A673 (cell line): Measurements from ENCODE around the gene ARHGAP24. TPM values are rescaled to one million over a fixed set of nuclear protein-coding genes. Genes with fewer than 3 reads are reported as not detected.

Experiments used
- BruUV-seq: library from RNA; stranded (reverse); fragments of 400-500 nt; replicated peaks from 2 replicates; lab custom pipeline; 2021; lab: Mats Ljungman, UMichigan
- CTCF ChIA-PET: fragments of 300-600 bp; sonication (Branson Sonifier 250); formaldehyde crosslinking; loops from one replicate; lab custom pipeline; 2022; ENCODE audit warnings: antibody characterized with exemption; lab: Charles Lee
- POLR2A ChIA-PET: fragments of 300-600 bp; sonication (Branson Sonifier 250); formaldehyde crosslinking; loops from one replicate; lab custom pipeline; 2022; ENCODE audit warnings: antibody characterized with exemption; ENCODE audit not compliant: low non-redundant PET; lab: Charles Lee
- DNase-seq: peaks from one replicate; pipeline ENCODE4 v3.0.0-alpha.2; 2015; ENCODE audit warnings: low spot score
- H3K27ac ChIP-seq: fragments of 200-600 bp; sonication (generic); 2 replicates; pipeline ENCODE4 v1.5.1; 2016; ENCODE audit warnings: mixed run types, low read depth, mild to moderate bottlenecking, mixed read lengths, antibody characterized with exemption, low read length; ENCODE audit not compliant: poor library complexity, severe bottlenecking
- H3K27me3 ChIP-seq: fragments of 200-600 bp; sonication (generic); replicated peaks from 2 replicates; pipeline ENCODE4 v1.6.1; 2017; ENCODE audit warnings: mixed run types, low read depth, mild to moderate bottlenecking, mixed read lengths, antibody characterized with exemption, low read length; ENCODE audit not compliant: insufficient read depth, poor library complexity
- H3K36me3 ChIP-seq: fragments of 200-600 bp; sonication (generic); 2 replicates; pipeline ENCODE4 v1.6.1; 2016; ENCODE audit warnings: mixed run types, mild to moderate bottlenecking, mixed read lengths, antibody characterized with exemption, low read length; ENCODE audit not compliant: insufficient read depth, poor library complexity, severe bottlenecking
- H3K4me1 ChIP-seq: fragments of 200-600 bp; sonication (generic); 2 replicates; pipeline ENCODE4 v1.6.1; 2017; ENCODE audit warnings: mixed run types, mild to moderate bottlenecking, mixed read lengths, antibody characterized with exemption, low read length; ENCODE audit not compliant: insufficient read depth, poor library complexity, severe bottlenecking
- H3K4me3 ChIP-seq: fragments of 200-600 bp; sonication (generic); 2 replicates; pipeline ENCODE4 v1.5.1; 2016; ENCODE audit warnings: low read depth, mixed run types, mild to moderate bottlenecking, mixed read lengths, low read length; ENCODE audit not compliant: poor library complexity, severe bottlenecking
- H3K9me3 ChIP-seq: fragments of 200-600 bp; sonication (generic); 2 replicates; pipeline ENCODE4 v1.6.1; 2016; ENCODE audit warnings: mixed run types, low read depth, mild to moderate bottlenecking, mixed read lengths, antibody characterized with exemption, low read length; ENCODE audit not compliant: poor library complexity, severe bottlenecking
- EZH2 ChIP-seq: fragments of 200-600 bp; sonication (generic); IDR thresholded peaks from 2 replicates; pipeline ENCODE4 v1.6.1; 2017; ENCODE audit warnings: borderline replicate concordance, low read depth, mild to moderate bottlenecking, mixed read lengths, antibody characterized with exemption, low read length; ENCODE audit not compliant: poor library complexity, severe bottlenecking
- intact Hi-C: fragments of 100-400 bp; cut with micrococcal nuclease; formaldehyde crosslinking; loops from one replicate; pipeline ENCODE4 v1.10.0; 2022; ENCODE audit not compliant: unreplicated experiment
- total RNA-seq: library from RNA; stranded (reverse); gene quantifications from 2 replicates; pipeline ENCODE4 v1.2.3, GENCODE V29; 2021
- TF ChIP-seq, protein P1 (sequence below): fragments of 300-800, 200-600 bp; sonication (generic); conservative IDR thresholded peaks from 2 replicates; pipeline ENCODE4 v1.5.1; 2017; ENCODE audit warnings: low read depth, mild to moderate bottlenecking, antibody characterized with exemption, low read length, moderate library complexity, mixed read lengths

ARHGAP24 gene
- total RNA-seq, 1 experiment from 2014 or later, result 5.8 TPM

DNA sequence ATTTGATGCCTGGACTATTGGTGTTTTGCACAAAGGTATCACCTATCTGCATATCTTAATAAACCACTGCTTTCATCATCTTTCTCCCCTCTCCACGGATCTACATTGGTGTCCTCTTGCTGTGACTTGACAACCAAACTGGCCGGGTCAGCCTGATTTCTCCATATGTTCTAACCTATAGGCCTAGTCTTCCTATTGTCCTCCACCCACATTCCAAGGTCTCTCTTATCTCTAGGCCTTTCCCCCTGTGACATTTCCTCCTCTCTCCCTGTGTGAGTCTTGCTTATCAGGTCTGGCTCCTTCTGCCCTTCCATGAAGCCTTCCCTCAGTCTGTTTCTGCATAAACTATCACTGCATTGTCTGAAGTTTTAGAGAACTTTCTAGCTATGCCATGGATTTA, 33.7 kb downstream of the ARHGAP24 start:
- BruUV-seq, result no TSS peak
- intact Hi-C loops, result no loop called here
- ChIA-PET POLR2A (no interaction called here), CTCF (no interaction called here)
- Histone ChIP-seq H3K36me3 (no peaks in the 10 kb centered on the region), H3K27ac (no peak overlapping the region), H3K27me3 (no peaks in the 10 kb centered on the region), H3K4me1 (no peaks in the 10 kb centered on the region), H3K9me3 (no peaks in the 10 kb centered on the region), H3K4me3 (no peak overlapping the region)
- DNase-seq, result no peak
- TF ChIP-seq, protein P1, sequence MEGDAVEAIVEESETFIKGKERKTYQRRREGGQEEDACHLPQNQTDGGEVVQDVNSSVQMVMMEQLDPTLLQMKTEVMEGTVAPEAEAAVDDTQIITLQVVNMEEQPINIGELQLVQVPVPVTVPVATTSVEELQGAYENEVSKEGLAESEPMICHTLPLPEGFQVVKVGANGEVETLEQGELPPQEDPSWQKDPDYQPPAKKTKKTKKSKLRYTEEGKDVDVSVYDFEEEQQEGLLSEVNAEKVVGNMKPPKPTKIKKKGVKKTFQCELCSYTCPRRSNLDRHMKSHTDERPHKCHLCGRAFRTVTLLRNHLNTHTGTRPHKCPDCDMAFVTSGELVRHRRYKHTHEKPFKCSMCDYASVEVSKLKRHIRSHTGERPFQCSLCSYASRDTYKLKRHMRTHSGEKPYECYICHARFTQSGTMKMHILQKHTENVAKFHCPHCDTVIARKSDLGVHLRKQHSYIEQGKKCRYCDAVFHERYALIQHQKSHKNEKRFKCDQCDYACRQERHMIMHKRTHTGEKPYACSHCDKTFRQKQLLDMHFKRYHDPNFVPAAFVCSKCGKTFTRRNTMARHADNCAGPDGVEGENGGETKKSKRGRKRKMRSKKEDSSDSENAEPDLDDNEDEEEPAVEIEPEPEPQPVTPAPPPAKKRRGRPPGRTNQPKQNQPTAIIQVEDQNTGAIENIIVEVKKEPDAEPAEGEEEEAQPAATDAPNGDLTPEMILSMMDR, result no peak
- no peak for TF ChIP-seq EZH2

DNA sequence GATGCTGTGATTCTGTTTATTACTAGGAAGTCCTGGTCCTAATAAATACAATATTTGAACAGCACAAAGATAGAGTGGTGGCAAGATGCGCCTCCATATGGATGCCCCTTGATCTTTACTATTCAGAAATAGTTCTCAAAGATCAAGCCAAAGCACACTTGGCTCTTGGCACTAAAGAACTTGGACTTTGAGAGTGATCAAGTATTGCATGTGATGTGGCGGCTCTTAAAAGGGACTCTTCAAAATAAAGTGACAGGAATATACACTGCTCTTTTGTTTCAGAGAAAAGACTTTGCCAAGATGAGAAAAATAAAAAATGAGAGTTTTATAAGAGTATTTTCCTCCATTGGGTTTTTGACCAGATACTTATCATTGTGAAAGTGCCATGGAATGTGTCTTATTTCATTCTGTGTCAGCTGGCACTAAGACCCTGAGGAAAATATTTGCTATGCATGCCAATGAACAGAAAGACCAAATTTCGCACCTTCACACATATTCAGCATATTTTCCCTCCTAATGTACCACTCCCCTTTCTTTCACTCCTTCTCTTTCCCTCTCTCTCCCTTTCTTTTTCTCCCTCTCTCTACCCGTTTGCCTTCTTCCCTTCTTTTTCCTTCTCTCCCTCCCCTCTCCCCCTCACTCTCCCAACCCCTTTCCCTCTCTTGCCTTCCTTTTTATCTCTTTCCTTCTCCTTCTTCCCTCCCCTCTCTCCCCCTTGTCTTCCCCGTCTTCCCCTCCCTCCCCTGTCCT, 35.1 kb downstream of the ARHGAP24 start:
- intact Hi-C loops, result no loop called here
- Histone ChIP-seq H3K4me3 (no peak overlapping the region), H3K9me3 (no peaks in the 10 kb centered on the region), H3K36me3 (no peaks in the 10 kb centered on the region), H3K27me3 (no peaks in the 10 kb centered on the region), H3K27ac (no peak overlapping the region), H3K4me1 (no peaks in the 10 kb centered on the region)
- no TSS peak for BruUV-seq
- POLR2A ChIA-PET, result no interaction called here
- DNase-seq, result no peak
- TF ChIP-seq, protein P1, result no peak
- TF ChIP-seq EZH2, result no peak
- CTCF ChIA-PET, result no interaction called here

DNA sequence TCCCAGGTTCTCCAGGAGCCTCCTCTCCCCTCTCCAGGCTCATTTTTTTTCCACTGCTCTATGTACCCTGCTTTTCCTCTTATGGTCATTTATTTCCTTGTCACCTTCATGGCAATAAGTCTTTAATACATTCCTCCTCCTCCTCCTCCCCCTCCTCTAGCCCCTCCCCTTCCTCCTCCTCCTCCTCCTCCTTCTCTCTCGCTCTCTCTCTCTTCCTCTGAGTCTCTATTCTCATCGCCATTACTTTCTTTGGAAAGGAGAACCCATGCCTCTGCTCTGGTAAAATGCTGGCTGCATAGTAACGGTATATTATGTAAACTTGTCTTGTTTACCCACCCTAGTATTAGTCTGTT, 35.7 kb downstream of the ARHGAP24 start:
- ChIA-PET CTCF (no interaction called here), POLR2A (no interaction called here)
- Histone ChIP-seq H3K4me1 (no peaks in the 10 kb centered on the region), H3K9me3 (no peaks in the 10 kb centered on the region), H3K27ac (no peak overlapping the region), H3K27me3 (no peaks in the 10 kb centered on the region), H3K4me3 (no peak overlapping the region), H3K36me3 (no peaks in the 10 kb centered on the region)
- no peak for TF ChIP-seq EZH2
- TF ChIP-seq, protein P1, result no peak
- BruUV-seq, result no TSS peak
- DNase-seq, result no peak
- intact Hi-C loops, result no loop called here
